ENCODE measurements around the gene UBA3. TPM values are rescaled to one million over a fixed set of nuclear protein-coding genes. Genes with fewer than 3 reads are reported as not detected.
A peak's percentile ranks its signal among the peaks of the same experiment; 100 is the strongest.

The UBA3 gene
- total RNA-seq, 4 donors from 2014 or later: 22.6 to 80.7 (median 50.8) TPM

GRCh38 chr3:69110941-69111546 is 30.9 kb upstream of the UBA3 start:
- TF ChIP-seq CTCF (IDR thresholded peaks at IDR 0.05) (no peak), EP300 (IDR thresholded peaks at IDR 0.05) (no peak), POLR2A (IDR thresholded peaks at IDR 0.05) (no peak)
- no peak overlapping the region for H3K4me3 ChIP-seq
- H3K9me3 ChIP-seq: no peaks in the 10 kb centered on the region
- no peak for DNase-seq (ENCODE audit: low spot score in 2 of 2)
- no peaks in the 10 kb centered on the region for H3K36me3 ChIP-seq
- no peaks in the 10 kb centered on the region for H3K27me3 ChIP-seq
- H3K27ac ChIP-seq: no peak overlapping the region
- WGBS, 2 donors: 39 to 61% methylated on average over 1 of the region's 1 CpG
- H3K4me1 ChIP-seq: peaks cover 0 to 3% (median 1%) of the 10 kb centered on the region in 4 donors

- Histone ChIP-seq H3K4me3 (no peak overlapping the region), H3K27ac (no peak overlapping the region), H3K4me1 (peaks cover 0 to 13% (median 8%) of the 10 kb centered on the region in 4 donors), H3K9me3 (no peaks in the 10 kb centered on the region), H3K27me3 (no peaks in the 10 kb centered on the region), H3K36me3 (peaks cover 0 to 11% (median 0%) of the 10 kb centered on the region in 3 donors)
- 78 to 82% methylated on average over 5 of the region's 5 CpGs for WGBS, 2 donors
- TF ChIP-seq POLR2A (IDR thresholded peaks at IDR 0.05): no peak
- no peak for TF ChIP-seq CTCF (IDR thresholded peaks at IDR 0.05)
- TF ChIP-seq EP300 (IDR thresholded peaks at IDR 0.05): no peak
- no peak for DNase-seq (ENCODE audit: low spot score in 2 of 2)
These were observed 28.6 kb upstream of the UBA3 start for GRCh38 chr3:69108811-69109210.

GRCh38 chr3:69107841-69108240 is 27.7 kb upstream of the UBA3 start:
- Histone ChIP-seq H3K27me3 (no peaks in the 10 kb centered on the region), H3K27ac (no peak overlapping the region), H3K4me1 (peaks cover 0 to 13% (median 8%) of the 10 kb centered on the region in 4 donors), H3K4me3 (no peak overlapping the region), H3K36me3 (peaks cover 0 to 21% (median 6%) of the 10 kb centered on the region in 3 donors), H3K9me3 (no peaks in the 10 kb centered on the region)
- TF ChIP-seq CTCF (IDR thresholded peaks at IDR 0.05) (no peak), EP300 (IDR thresholded peaks at IDR 0.05) (no peak), POLR2A (IDR thresholded peaks at IDR 0.05) (no peak)
- WGBS, 2 donors: 82 to 86% methylated on average over 5 of the region's 5 CpGs
- no peak for DNase-seq (ENCODE audit: low spot score in 2 of 2)

- DNase-seq (ENCODE audit: low spot score in 2 of 2): no peak
- WGBS, 2 donors: 15% methylated on average over 3 of the region's 3 CpGs
- peak overlapping the region in 1 of 4 donors; percentile 1 for H3K27ac ChIP-seq
- H3K27me3 ChIP-seq: no peaks in the 10 kb centered on the region
- H3K4me1 ChIP-seq: peaks cover 0 to 13% (median 8%) of the 10 kb centered on the region in 4 donors
- peaks cover 0 to 40% (median 10%) of the 10 kb centered on the region in 3 donors for H3K36me3 ChIP-seq
- TF ChIP-seq POLR2A (IDR thresholded peaks at IDR 0.05) (no peak), CTCF (IDR thresholded peaks at IDR 0.05) (no peak), EP300 (IDR thresholded peaks at IDR 0.05) (no peak)
- H3K9me3 ChIP-seq: no peaks in the 10 kb centered on the region
- no peak overlapping the region for H3K4me3 ChIP-seq
These were observed 25.2 kb upstream of the UBA3 start for GRCh38 chr3:69105320-69105719.

GRCh38 chr3:69104586-69104985 is 24.4 kb upstream of the UBA3 start:
- H3K4me1 ChIP-seq: peaks cover 0 to 16% (median 8%) of the 10 kb centered on the region in 4 donors
- H3K4me3 ChIP-seq: no peak overlapping the region
- H3K27me3 ChIP-seq: no peaks in the 10 kb centered on the region
- peak overlapping the region in 1 of 4 donors; percentile 39 for H3K27ac ChIP-seq
- H3K9me3 ChIP-seq: no peaks in the 10 kb centered on the region
- DNase-seq (ENCODE audit: low spot score in 2 of 2): no peak
- TF ChIP-seq EP300 (IDR thresholded peaks at IDR 0.05): no peak
- TF ChIP-seq CTCF (IDR thresholded peaks at IDR 0.05): no peak
- H3K36me3 ChIP-seq: peaks cover 0 to 43% (median 10%) of the 10 kb centered on the region in 3 donors
- WGBS, 2 donors: 77 to 78% methylated on average over 8 of the region's 8 CpGs
